ENCODE data around the gene FGF3. TPM values are rescaled to one million over a fixed set of nuclear protein-coding genes. Genes with fewer than 3 reads are reported as not detected.

Gene FGF3
- total RNA-seq, 1 experiment from 2014 or later, result not detected

GRCh38 chr11:69859275-69859934, 40.2 kb upstream of the FGF3 start:
- Histone ChIP-seq H3K27me3 (ENCODE audit: low read length) (no peaks in the 10 kb centered on the region), H3K9me3 (ENCODE audit: low read length) (no peaks in the 10 kb centered on the region), H3K36me3 (ENCODE audit: low read depth, low read length) (no peaks in the 10 kb centered on the region), H3K27ac (ENCODE audit: low read length) (no peak overlapping the region), H3K4me3 (ENCODE audit: low read length) (no peak overlapping the region), H3K4me1 (ENCODE audit: insufficient read depth, low read length) (peaks cover 7% of the 10 kb centered on the region), H2AFZ (ENCODE audit: low read length) (no peak overlapping the region), H3K79me2 (ENCODE audit: low read length) (no peaks in the 10 kb centered on the region), H3F3A (ENCODE audit: low read length, unreplicated experiment) (no peaks in the 10 kb centered on the region), H4K20me1 (ENCODE audit: low read length) (no peaks in the 10 kb centered on the region), H3K4me2 (ENCODE audit: low read length) (no peak overlapping the region), H3K9me2 (replicated peaks; ENCODE audit: low read length) (no peaks in the 10 kb centered on the region), H3K9ac (ENCODE audit: low read length) (no peak overlapping the region)
- BruUV-seq (replicated peaks), result no TSS peak
- CTCF ChIA-PET, result no interaction called here
- intact Hi-C loops (cut with micrococcal nuclease), result no loop called here
- TF ChIP-seq EZH2 (IDR thresholded peaks at IDR 0.05; ENCODE audit: low read length, unreplicated experiment) (no peak), CTCF (conservative IDR thresholded peaks at IDR 0.05; ENCODE audit: low read depth, low read length) (no peak), EZH2phosphoT487 (IDR thresholded peaks at IDR 0.05; ENCODE audit: borderline replicate concordance, low read length) (no peak)
- ATAC-seq (no peak), DNase-seq (no peak)
- POLR2A ChIA-PET (ENCODE audit: unreplicated experiment), result no interaction called here

GRCh38 chr11:69855421-69855820, 36.2 kb upstream of the FGF3 start:
- H3K9me2 ChIP-seq (replicated peaks; ENCODE audit: low read length), result no peaks in the 10 kb centered on the region
- H3K27ac ChIP-seq (ENCODE audit: low read length), result peak overlapping the region; percentile 94
- peaks cover 11% of the 10 kb centered on the region for H3K4me1 ChIP-seq (ENCODE audit: insufficient read depth, low read length)
- no peak overlapping the region for H2AFZ ChIP-seq (ENCODE audit: low read length)
- H3K9ac ChIP-seq (ENCODE audit: low read length), result no peak overlapping the region
- TF ChIP-seq CTCF (conservative IDR thresholded peaks at IDR 0.05; ENCODE audit: low read depth, low read length) (no peak), EZH2phosphoT487 (IDR thresholded peaks at IDR 0.05; ENCODE audit: borderline replicate concordance, low read length) (no peak), EZH2 (IDR thresholded peaks at IDR 0.05; ENCODE audit: low read length, unreplicated experiment) (no peak)
- ATAC-seq (no peak), DNase-seq (no peak)
- no peaks in the 10 kb centered on the region for H3K27me3 ChIP-seq (ENCODE audit: low read length)
- H3K4me2 ChIP-seq (ENCODE audit: low read length), result no peak overlapping the region
- CTCF ChIA-PET, result interaction anchor here (0.6 kb wide), 1 partner anchor 60 kb away, joined by 3 read pairs; no protein-coding TSS in a partner anchor
- no peaks in the 10 kb centered on the region for H4K20me1 ChIP-seq (ENCODE audit: low read length)
- H3K79me2 ChIP-seq (ENCODE audit: low read length), result no peaks in the 10 kb centered on the region
- BruUV-seq (replicated peaks), result no TSS peak
- H3K4me3 ChIP-seq (ENCODE audit: low read length), result no peak overlapping the region
- POLR2A ChIA-PET (ENCODE audit: unreplicated experiment), result no interaction called here
- no peaks in the 10 kb centered on the region for H3K36me3 ChIP-seq (ENCODE audit: low read depth, low read length)
- intact Hi-C loops (cut with micrococcal nuclease), result no loop called here
- H3K9me3 ChIP-seq (ENCODE audit: low read length), result peaks cover 10% of the 10 kb centered on the region
- H3F3A ChIP-seq (ENCODE audit: low read length, unreplicated experiment), result no peaks in the 10 kb centered on the region

- DNase-seq (peak; percentile 94), ATAC-seq (peak; percentile 100)
- H3K4me1 ChIP-seq (ENCODE audit: insufficient read depth, low read length), result peaks cover 11% of the 10 kb centered on the region
- H3K79me2 ChIP-seq (ENCODE audit: low read length), result no peaks in the 10 kb centered on the region
- no peaks in the 10 kb centered on the region for H3K36me3 ChIP-seq (ENCODE audit: low read depth, low read length)
- no peaks in the 10 kb centered on the region for H3F3A ChIP-seq (ENCODE audit: low read length, unreplicated experiment)
- no peak for TF ChIP-seq CTCF (conservative IDR thresholded peaks at IDR 0.05; ENCODE audit: low read depth, low read length)
- no peak for TF ChIP-seq EZH2 (IDR thresholded peaks at IDR 0.05; ENCODE audit: low read length, unreplicated experiment)
- no peak for TF ChIP-seq EZH2phosphoT487 (IDR thresholded peaks at IDR 0.05; ENCODE audit: borderline replicate concordance, low read length)
- no peaks in the 10 kb centered on the region for H4K20me1 ChIP-seq (ENCODE audit: low read length)
- no peaks in the 10 kb centered on the region for H3K9me2 ChIP-seq (replicated peaks; ENCODE audit: low read length)
- H3K4me2 ChIP-seq (ENCODE audit: low read length), result peak overlapping the region; percentile 59
- ChIA-PET CTCF (no interaction called here), POLR2A (ENCODE audit: unreplicated experiment) (no interaction called here)
- H2AFZ ChIP-seq (ENCODE audit: low read length), result peak overlapping the region; percentile 51
- H3K27ac ChIP-seq (ENCODE audit: low read length), result peak overlapping the region; percentile 94
- H3K9me3 ChIP-seq (ENCODE audit: low read length), result peaks cover 10% of the 10 kb centered on the region
- H3K4me3 ChIP-seq (ENCODE audit: low read length), result no peak overlapping the region
- H3K9ac ChIP-seq (ENCODE audit: low read length), result peak overlapping the region; percentile 63
- intact Hi-C loops (cut with micrococcal nuclease), result no loop called here
- BruUV-seq (replicated peaks), result no TSS peak
- no peaks in the 10 kb centered on the region for H3K27me3 ChIP-seq (ENCODE audit: low read length)
These were observed 35.5 kb upstream of the FGF3 start for GRCh38 chr11:69854713-69855112.
